AG09309 (cell line): ENCODE measurements around the gene LYPD1.

Source experiments
- DNase-seq: peaks from one replicate; pipeline ENCODE4 v3.0.0-alpha.2; 2010; ENCODE audit warnings: low read depth
- H3K4me3 ChIP-seq: 2 replicates; pipeline ENCODE4 v1.5.1; 2011; ENCODE audit warnings: mild to moderate bottlenecking, low read depth, low read length, moderate library complexity; ENCODE audit not compliant: control insufficient read depth
- CTCF ChIP-seq: IDR thresholded peaks from 2 replicates; pipeline ENCODE4 v1.5.1; 2011; ENCODE audit warnings: mild to moderate bottlenecking, low read depth, low read length, inconsistent platforms; ENCODE audit not compliant: insufficient read depth, control insufficient read depth; ENCODE audit errors: missing control alignments

The LYPD1 gene

GRCh38 chr2:132636346-132636745 is 33.7 kb downstream of the LYPD1 start:
- TF ChIP-seq CTCF, result no peak
- DNase-seq, result no peak
- H3K4me3 ChIP-seq, result no peak overlapping the region

- no peak for DNase-seq
- TF ChIP-seq CTCF, result no peak
- H3K4me3 ChIP-seq, result no peak overlapping the region
Observed at GRCh38 chr2:132633635-132634034, 36.4 kb downstream of the LYPD1 start.

- no peak for TF ChIP-seq CTCF
- no peak for DNase-seq
- no peak overlapping the region for H3K4me3 ChIP-seq
Observed at GRCh38 chr2:132632000-132632649, 37.9 kb downstream of the LYPD1 start.

GRCh38 chr2:132627536-132627935 is 42.5 kb downstream of the LYPD1 start:
- no peak overlapping the region for H3K4me3 ChIP-seq
- TF ChIP-seq CTCF, result no peak
- DNase-seq, result no peak

- no peak for TF ChIP-seq CTCF
- DNase-seq, result peak; percentile 76
- no peak overlapping the region for H3K4me3 ChIP-seq
Observed at GRCh38 chr2:132623096-132623839, 46.7 kb downstream of the LYPD1 start.

GRCh38 chr2:132621131-132621875 is 48.7 kb downstream of the LYPD1 start:
- no peak overlapping the region for H3K4me3 ChIP-seq
- TF ChIP-seq CTCF, result no peak
- DNase-seq, result no peak
